ENCODE measurements around the gene METTL9.

DNA sequence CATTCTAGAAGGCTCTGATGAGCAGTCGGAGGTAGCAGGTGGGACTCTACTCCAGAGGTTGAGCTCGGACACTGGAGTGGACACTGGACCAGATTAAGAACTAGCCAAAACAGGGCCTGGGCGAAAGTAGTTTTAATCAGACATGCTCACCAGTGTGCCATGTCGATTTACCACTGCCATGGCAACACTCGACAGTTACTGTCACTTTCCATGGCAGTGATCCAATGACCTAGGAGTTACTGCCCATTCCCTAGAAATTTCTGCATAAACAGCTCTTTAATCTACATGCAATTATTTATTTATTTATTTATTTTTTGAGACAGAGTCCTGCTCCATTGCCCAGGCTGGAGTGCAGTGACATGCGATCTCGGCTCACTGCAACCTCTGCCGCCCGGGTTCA lies 7.2 kb upstream of the METTL9 start:
- TF ChIP-seq, protein P1, sequence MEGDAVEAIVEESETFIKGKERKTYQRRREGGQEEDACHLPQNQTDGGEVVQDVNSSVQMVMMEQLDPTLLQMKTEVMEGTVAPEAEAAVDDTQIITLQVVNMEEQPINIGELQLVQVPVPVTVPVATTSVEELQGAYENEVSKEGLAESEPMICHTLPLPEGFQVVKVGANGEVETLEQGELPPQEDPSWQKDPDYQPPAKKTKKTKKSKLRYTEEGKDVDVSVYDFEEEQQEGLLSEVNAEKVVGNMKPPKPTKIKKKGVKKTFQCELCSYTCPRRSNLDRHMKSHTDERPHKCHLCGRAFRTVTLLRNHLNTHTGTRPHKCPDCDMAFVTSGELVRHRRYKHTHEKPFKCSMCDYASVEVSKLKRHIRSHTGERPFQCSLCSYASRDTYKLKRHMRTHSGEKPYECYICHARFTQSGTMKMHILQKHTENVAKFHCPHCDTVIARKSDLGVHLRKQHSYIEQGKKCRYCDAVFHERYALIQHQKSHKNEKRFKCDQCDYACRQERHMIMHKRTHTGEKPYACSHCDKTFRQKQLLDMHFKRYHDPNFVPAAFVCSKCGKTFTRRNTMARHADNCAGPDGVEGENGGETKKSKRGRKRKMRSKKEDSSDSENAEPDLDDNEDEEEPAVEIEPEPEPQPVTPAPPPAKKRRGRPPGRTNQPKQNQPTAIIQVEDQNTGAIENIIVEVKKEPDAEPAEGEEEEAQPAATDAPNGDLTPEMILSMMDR (IDR thresholded peaks at IDR 0.05) = no peak
- TF ChIP-seq POLR2A (IDR thresholded peaks at IDR 0.05) = no peak

Data from Peyer's patch (tissue), 4 donors.